GM12878 (cell line): ENCODE results near the gene NHSL1. TPM values are rescaled to one million over a fixed set of nuclear protein-coding genes. Genes with fewer than 3 reads are reported as not detected.

Source experiments
- ATAC-seq: fragments of 200-7000 bp; cut with Tn5 transposase; 3 replicates; pipeline ENCODE4 v1.9.1; 2020; ENCODE audit warnings: mild to moderate bottlenecking, moderate library complexity
- BruUV-seq: library from RNA; stranded (reverse); fragments of 400-500 nt; replicated peaks from 2 replicates; lab custom pipeline; 2021; lab: Mats Ljungman, UMichigan
- CTCF ChIA-PET: fragments of 300-600 bp; sonication (Branson Sonifier 250); formaldehyde crosslinking; extraction: SDS; loops from one replicate; lab custom pipeline; 2021; ENCODE audit warnings: inconsistent platforms; lab: Yijun Ruan, JAX
- POLR2A ChIA-PET: fragments of 350-600 bp; formaldehyde crosslinking; extraction: SDS; loops from one replicate; lab custom pipeline; 2021; ENCODE audit warnings: inconsistent platforms; lab: Charles Lee
- RAD21 ChIA-PET: fragments of 300-600 bp; sonication (Branson Sonifier 250); formaldehyde crosslinking; loops from one replicate; lab custom pipeline; 2023; ENCODE audit warnings: antibody characterized with exemption; ENCODE audit not compliant: unreplicated experiment; lab: Charles Lee
- SMC1A ChIA-PET: fragments of 300-600 bp; sonication (Branson Sonifier 250); formaldehyde crosslinking; loops from one replicate; lab custom pipeline; 2023; ENCODE audit not compliant: unreplicated experiment, uncharacterized antibody; lab: Charles Lee
- DNase-seq: peaks from one replicate; pipeline ENCODE4 v3.0.0-alpha.2; 2011; ENCODE audit warnings: low read depth, low spot score
- FAIRE-seq: peaks from 3 replicates; lab custom pipeline; 2011; peaks lifted over from hg19 to GRCh38; lab: Jason Lieb, UNC
- H2AFZ ChIP-seq: 2 replicates; pipeline ENCODE4 v1.6.0; 2011; ENCODE audit warnings: low read depth, low read length, control low read depth; ENCODE audit not compliant: control insufficient read depth
- H3K27ac ChIP-seq: 2 replicates; pipeline ENCODE4 v1.5.1; 2011; ENCODE audit warnings: control low read depth; ENCODE audit not compliant: control insufficient read depth, insufficient read depth
- H3K27me3 ChIP-seq, 2 experiments: replicated peaks in 1 of 2; 2 replicates each; pipeline versions ENCODE4 v1.6.0 to v1.6.1; 2011; ENCODE audit warnings: low read length in 1 of 2; ENCODE audit not compliant: control insufficient read depth in 2 of 2, insufficient read depth in 2 of 2
- H3K36me3 ChIP-seq, 2 experiments: 2 replicates each; pipeline ENCODE4 v1.5.1; 2011; ENCODE audit warnings: low read length in 1 of 2; ENCODE audit not compliant: control insufficient read depth in 2 of 2, insufficient read depth in 2 of 2
- H3K4me1 ChIP-seq: 2 replicates; pipeline ENCODE4 v1.6.1; 2011; ENCODE audit warnings: mild to moderate bottlenecking, low read length, moderate library complexity, mixed read lengths; ENCODE audit not compliant: control insufficient read depth, insufficient read depth
- H3K4me2 ChIP-seq: 2 replicates; pipeline ENCODE4 v1.6.0; 2011; ENCODE audit warnings: control low read depth; ENCODE audit not compliant: control insufficient read depth, insufficient read depth
- H3K4me3 ChIP-seq: fragments of 200-600 bp; sonication (generic); 2 replicates; pipeline ENCODE4 v1.5.1; 2016
- H3K79me2 ChIP-seq: 2 replicates; pipeline ENCODE4 v1.6.0; 2011; ENCODE audit warnings: low read length; ENCODE audit not compliant: control insufficient read depth, insufficient read depth
- H3K9ac ChIP-seq: 2 replicates; pipeline ENCODE4 v1.8.0; 2011; ENCODE audit warnings: low read length, control low read depth, mixed read lengths; ENCODE audit not compliant: control insufficient read depth, insufficient read depth
- H3K9me3 ChIP-seq: replicated peaks from 3 replicates; pipeline ENCODE4 v1.5.1; 2011; ENCODE audit warnings: mild to moderate bottlenecking, low read length; ENCODE audit not compliant: control insufficient read depth, insufficient read depth
- H4K20me1 ChIP-seq: 2 replicates; pipeline ENCODE4 v1.6.0; 2011; ENCODE audit not compliant: control insufficient read depth, insufficient read depth
- CREB1 ChIP-seq: IDR thresholded peaks from 2 replicates; pipeline ENCODE4 v1.6.1; 2012; ENCODE audit warnings: low read depth, mild to moderate bottlenecking, inconsistent platforms
- ESRRA ChIP-seq: IDR thresholded peaks from 2 replicates; pipeline ENCODE4 v1.6.1; 2012; ENCODE audit warnings: mild to moderate bottlenecking, low read length, improper control_type of control experiment
- FOXM1 ChIP-seq: IDR thresholded peaks from 2 replicates; pipeline ENCODE4 v1.6.1; 2012; ENCODE audit warnings: low read depth, mild to moderate bottlenecking, inconsistent platforms, low read length, moderate library complexity
- MTA2 ChIP-seq: fragments of 450-650 bp; IDR thresholded peaks from 2 replicates; pipeline ENCODE4 v1.6.1; 2016; ENCODE audit warnings: low read depth, mild to moderate bottlenecking, moderate library complexity
- MYC ChIP-seq: IDR thresholded peaks from 2 replicates; pipeline ENCODE4 v1.6.1; 2011; ENCODE audit warnings: mild to moderate bottlenecking, low read length, moderate library complexity, inconsistent platforms; ENCODE audit not compliant: insufficient read depth, insufficient replicate concordance, insufficient read length, severe bottlenecking
- POLR2AphosphoS2 ChIP-seq: IDR thresholded peaks from 2 replicates; pipeline ENCODE4 v1.6.1; 2011; ENCODE audit warnings: low read depth, mild to moderate bottlenecking, low read length, improper control_type of control experiment, moderate library complexity
- RB1 ChIP-seq: fragments of 450-650 bp; formaldehyde crosslinking; IDR thresholded peaks from 2 replicates; pipeline ENCODE4 v1.6.1; 2017; ENCODE audit warnings: mild to moderate bottlenecking, borderline replicate concordance
- SIN3A ChIP-seq: IDR thresholded peaks from 2 replicates; pipeline ENCODE4 v1.6.1; 2012; ENCODE audit warnings: low read depth, low read length, improper control_type of control experiment
- WRNIP1 ChIP-seq: IDR thresholded peaks from 2 replicates; pipeline ENCODE4 v1.6.1; 2011; ENCODE audit warnings: low read depth, low read length, improper control_type of control experiment, borderline replicate concordance
- ZBTB4 ChIP-seq: fragments of 450-650 bp; formaldehyde crosslinking; IDR thresholded peaks from 2 replicates; pipeline ENCODE4 v1.4.0; 2022; ENCODE audit warnings: mild to moderate bottlenecking, moderate library complexity
- WGBS: methylation state at CpG from one replicate; pipeline ENCODE4 v1.1.6; 2016; ENCODE audit warnings: low lambda C conversion rate; ENCODE audit not compliant: insufficient replicate concordance, insufficient coverage; ENCODE audit errors: missing lambda C conversion rate; 5-methylcytosine and 5-hydroxymethylcytosine counted together
- in situ Hi-C: fragments of 300-500 bp; cut with MboI; formaldehyde crosslinking; loops from 9 replicates; pipeline ENCODE4 v1.14.3; 2018; ENCODE audit warnings: mixed read lengths
- intact Hi-C: fragments of 100-400 bp; cut with micrococcal nuclease; formaldehyde crosslinking; loops from one replicate; pipeline ENCODE4 v1.14.2; 2022; ENCODE audit not compliant: unreplicated experiment
- polyA plus RNA-seq, 11 experiments: library from polyadenylated mRNA; depleted of rRNA in 4 of 11; unstranded in 6 of 11; stranded (reverse) in 5 of 11; fragments of >200 nt; fragmentation: Nextera tagmentation in 4 of 11; fragmentation: Illumina TruSeq in 1 of 11; extraction: Ambion mirVana in 4 of 11; extraction: Trizol in 1 of 11; gene quantifications; 1 replicate in 1 of 11; 2 replicates in 10 of 11; pipeline versions ENCODE4 v1.2.1 to v1.2.3, GENCODE V29; 2011 to 2016; ENCODE audit warnings: inconsistent platforms in 2 of 11, missing spikeins in 2 of 11, low read depth in 1 of 11
- total RNA-seq, 4 experiments: library from RNA; depleted of rRNA in 3 of 4; stranded (reverse); fragments of >200 nt in 3 of 4; fragmentation: Illumina TruSeq in 1 of 4; extraction: Trizol in 1 of 4; gene quantifications; 2 replicates each; pipeline versions ENCODE4 v1.2.1 to v1.2.3, GENCODE V29; 2013 to 2021

NHSL1 gene
- total and polyA plus RNA-seq, 10 of the 15 experiments (the other 5 are each of a cell fraction or from before 2014, with no cell fraction given): 0.26 to 14.1 (median 0.90) TPM

GRCh38 chr6:138377844-138378243, 121.5 kb downstream of the NHSL1 start, which contains the start of gene SMIM28:
Gene SMIM28 (plus strand): TSS chr6:138377905. CDS start chr6:138378073, 168 bp downstream.
- ATAC-seq (no peak), DNase-seq (no peak), FAIRE-seq (no peak)
- no peaks in the 10 kb centered on the region for H3K79me2 ChIP-seq
- intact Hi-C loops: no loop called here
- no peak within 1 kb of the TSS for H3K27ac ChIP-seq
- POLR2A ChIA-PET: no interaction called here
- no TSS peak for BruUV-seq
- 46% methylated on average over 6 of the region's 6 CpGs for WGBS
- H3K4me2 ChIP-seq: no peak within 1 kb of the TSS
- H3K36me3 ChIP-seq: no peaks in the 10 kb centered on the region
- H3K27me3 ChIP-seq: no peaks in the 10 kb centered on the region; a peak in 2 of 4 replicates
- H3K9ac ChIP-seq: no peak within 1 kb of the TSS
- H4K20me1 ChIP-seq: no peaks in the 10 kb centered on the region
- CTCF ChIA-PET: no interaction called here
- in situ Hi-C loops: no loop called here
- no peaks in the 10 kb centered on the region for H3K9me3 ChIP-seq
- no peaks in the 10 kb centered on the region for H3K4me1 ChIP-seq
- H2AFZ ChIP-seq: no peak within 1 kb of the TSS
- SMC1A ChIA-PET: interaction anchor here (0.6 to 1.1 kb wide), 4 partner anchors 9 to 271 kb away, joined by 3 read pairs; no protein-coding TSS in a partner anchor
- no peak within 1 kb of the TSS for H3K4me3 ChIP-seq
- RAD21 ChIA-PET: no interaction called here
- TF ChIP-seq MYC (no peak), WRNIP1 (no peak), ESRRA (no peak), MTA2 (no peak), ZBTB4 (CRISPR knock-in tag) (no peak), FOXM1 (no peak), POLR2AphosphoS2 (no peak), RB1 (no peak), SIN3A (no peak), CREB1 (no peak)
